GM18505 (cell line): ENCODE measurements around the gene KCNQ1OT1.

Experiments used
- ATAC-seq: cut with Tn5 transposase; IDR thresholded peaks from one replicate; pipeline ENCODE4 v1.9.1; 2021; ENCODE audit not compliant: unreplicated experiment
- POLR2A ChIP-seq: IDR thresholded peaks from 4 replicates; pipeline ENCODE4 v1.6.1; 2011; ENCODE audit warnings: borderline replicate concordance; ENCODE audit not compliant: insufficient read depth, insufficient read length; ENCODE audit errors: extremely low read depth

The KCNQ1OT1 gene

GRCh38 chr11:2671748-2672147 is 28.0 kb downstream of the KCNQ1OT1 start:
- ATAC-seq, result no peak
- no peak for TF ChIP-seq POLR2A

GRCh38 chr11:2670541-2671100 is 29.2 kb downstream of the KCNQ1OT1 start:
- no peak for TF ChIP-seq POLR2A
- ATAC-seq, result no peak

- TF ChIP-seq POLR2A, result no peak
- ATAC-seq, result no peak
Observed at GRCh38 chr11:2669634-2670469, 29.9 kb downstream of the KCNQ1OT1 start.

- no peak for ATAC-seq
Observed at GRCh38 chr11:2668876-2669275, 30.9 kb downstream of the KCNQ1OT1 start.

DNA sequence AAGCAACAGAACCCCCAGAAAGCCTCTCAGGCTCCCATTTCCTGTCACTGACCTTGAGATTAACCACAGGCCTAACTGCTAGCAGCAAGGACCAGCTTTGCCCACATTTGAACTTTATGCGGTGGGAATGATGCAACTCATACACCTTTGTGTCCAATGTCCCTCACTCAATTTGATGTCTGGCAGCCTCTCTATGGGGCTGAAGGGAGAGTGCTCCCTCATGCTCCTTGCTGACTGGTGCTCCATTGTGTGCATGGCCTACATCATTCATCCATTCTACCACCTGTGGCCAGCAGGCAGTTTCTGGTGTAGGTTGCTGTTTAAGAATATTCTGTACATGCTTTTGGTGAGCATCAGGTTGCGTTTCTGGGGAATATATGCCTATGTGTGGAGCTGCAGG is 31.9 kb downstream of the KCNQ1OT1 start:
- TF ChIP-seq POLR2A, result no peak
- ATAC-seq, result no peak

More at GRCh38 chr11:2668876-2669275, 30.9 kb downstream of the KCNQ1OT1 start:
- TF ChIP-seq POLR2A, result no peak

DNA sequence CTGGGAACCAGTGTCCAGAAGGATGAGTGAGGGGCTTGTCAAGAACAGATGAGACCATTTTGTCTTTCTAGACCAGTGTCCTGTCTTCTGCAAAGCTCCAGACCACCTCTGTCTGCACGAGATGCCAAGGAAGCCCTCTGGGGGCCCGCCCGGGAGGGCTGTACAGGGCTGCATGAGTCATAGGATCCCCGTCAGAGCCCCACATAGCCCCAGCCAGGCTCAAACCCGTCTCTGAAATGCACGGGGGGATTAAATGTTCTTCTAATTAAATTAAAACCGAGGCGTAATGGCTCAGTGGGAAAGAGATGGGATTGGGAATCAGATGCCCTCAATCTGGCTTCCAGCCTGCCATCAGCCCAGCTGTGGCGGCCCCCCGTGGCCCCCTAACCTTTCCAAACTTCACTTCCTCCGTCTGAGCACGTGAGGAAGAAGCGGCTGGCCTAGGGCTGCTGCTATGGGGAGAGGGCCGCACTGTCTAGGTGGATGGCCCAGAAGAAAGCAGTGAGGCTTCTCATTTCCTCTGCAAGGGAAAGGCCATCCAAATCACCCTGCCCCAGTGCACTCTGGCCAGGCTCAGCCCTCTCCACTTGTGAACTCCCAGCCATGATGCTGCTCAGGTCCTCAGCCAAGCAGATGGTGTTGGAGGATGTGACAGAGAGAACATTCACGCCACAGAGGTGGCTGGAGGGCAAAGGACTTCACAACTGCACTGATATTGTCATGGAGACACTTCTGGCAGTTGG is 32.8 kb downstream of the KCNQ1OT1 start:
- no peak for ATAC-seq
- TF ChIP-seq POLR2A, result no peak

GRCh38 chr11:2666401-2666741 is 33.4 kb downstream of the KCNQ1OT1 start:
- TF ChIP-seq POLR2A, result no peak

DNA sequence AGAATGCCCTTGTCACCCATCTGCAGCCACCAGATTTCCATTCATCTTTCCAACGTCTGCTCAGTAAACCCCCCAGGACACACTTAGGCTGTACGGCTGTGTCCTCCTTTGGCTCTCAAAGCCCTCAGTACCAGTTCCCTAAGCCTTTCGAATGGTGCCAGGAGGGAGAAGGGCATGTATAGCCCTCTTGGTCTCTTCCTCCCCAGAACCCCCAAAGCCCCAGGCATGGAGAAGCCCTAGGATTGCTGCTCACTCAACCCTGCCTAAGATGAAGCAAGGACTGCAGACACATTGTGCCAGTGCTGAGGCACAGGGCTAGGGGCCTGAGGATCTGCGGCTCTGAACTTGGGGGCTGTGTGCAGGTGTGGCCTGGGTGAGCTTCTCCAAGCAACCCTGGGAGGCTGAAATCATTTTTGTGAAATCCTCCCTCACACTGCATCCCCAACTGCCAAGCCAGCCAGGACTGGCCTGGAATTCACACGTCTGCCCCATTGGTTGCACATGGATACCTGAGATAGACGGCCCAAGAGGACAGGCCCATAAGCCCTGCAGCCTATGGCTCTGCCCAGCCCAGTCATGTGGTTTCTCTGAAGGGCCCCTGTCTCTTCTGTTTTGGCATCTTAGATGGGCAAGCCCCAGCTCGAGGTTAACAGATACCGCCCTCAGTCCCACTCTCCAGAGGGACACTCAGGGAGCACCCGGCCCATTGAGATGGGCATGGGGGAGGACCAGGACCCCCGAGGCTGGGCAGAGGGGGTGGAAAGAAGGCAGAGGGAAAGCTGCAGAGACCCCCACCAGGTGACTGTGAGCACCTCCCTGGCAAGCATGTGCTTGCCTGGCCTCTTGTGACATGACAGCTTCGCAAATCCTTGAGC is 34.0 kb downstream of the KCNQ1OT1 start:
- no peak for ATAC-seq

More at GRCh38 chr11:2666401-2666741, 33.4 kb downstream of the KCNQ1OT1 start:
- ATAC-seq, result no peak

DNA sequence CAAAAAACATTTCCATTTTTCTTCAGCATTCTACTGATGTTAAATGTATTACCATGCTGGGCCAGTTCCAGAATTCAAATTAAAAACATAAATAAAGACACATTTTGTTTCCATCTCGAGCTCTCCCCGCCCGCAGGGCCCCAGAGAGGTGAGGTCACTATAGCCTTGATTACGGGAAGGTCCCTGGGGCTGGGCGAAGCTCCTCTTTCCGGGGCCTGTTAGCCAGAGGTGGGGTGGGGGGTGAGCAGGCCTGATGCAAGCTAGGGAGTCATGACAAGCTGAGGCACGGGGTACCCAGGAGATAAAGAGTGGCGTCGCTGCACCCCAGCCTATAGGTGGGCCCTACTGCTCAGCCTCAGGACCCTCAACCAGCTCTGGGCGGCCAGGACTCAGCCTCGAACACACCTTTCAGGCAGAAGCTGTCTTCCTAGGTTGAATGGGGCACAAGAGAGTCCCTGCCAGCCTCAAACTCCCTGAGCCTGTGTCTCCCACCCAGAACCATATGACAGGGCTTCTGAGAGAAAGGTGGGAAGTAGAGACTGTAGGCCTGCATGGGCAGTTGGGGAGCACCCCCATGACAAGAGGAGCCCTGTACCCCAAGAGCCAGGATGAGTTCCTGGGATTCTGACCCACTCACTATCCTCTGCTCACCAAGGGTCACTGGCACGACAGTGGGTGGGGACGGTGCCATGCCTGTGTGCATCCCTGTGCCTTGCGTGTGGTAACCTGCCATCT is 34.8 kb downstream of the KCNQ1OT1 start:
- no peak for TF ChIP-seq POLR2A
- ATAC-seq, result no peak

More for the DNA sequence above, 34.0 kb downstream of the KCNQ1OT1 start:
- no peak for TF ChIP-seq POLR2A

DNA sequence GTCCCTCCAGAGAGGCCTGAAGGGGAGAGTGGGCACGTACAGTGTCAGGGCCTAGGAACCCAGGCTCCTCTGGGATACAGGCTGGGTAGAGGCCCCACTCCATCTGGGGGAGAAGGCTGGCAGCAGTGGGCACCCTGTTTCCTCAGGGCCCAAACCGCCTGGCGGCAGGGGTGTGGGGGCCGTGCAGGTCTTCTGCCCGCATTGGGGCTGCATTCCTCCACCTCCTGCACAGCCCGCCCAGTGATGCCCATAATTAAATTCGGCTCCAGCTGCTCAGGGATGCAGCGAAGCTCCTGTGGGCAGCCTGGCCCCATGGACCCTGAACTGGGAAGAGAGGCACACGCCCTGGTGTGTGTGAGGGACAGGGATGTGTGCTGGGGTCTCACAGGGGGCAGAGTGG is 35.4 kb downstream of the KCNQ1OT1 start:
- ATAC-seq, result no peak
- no peak for TF ChIP-seq POLR2A

DNA sequence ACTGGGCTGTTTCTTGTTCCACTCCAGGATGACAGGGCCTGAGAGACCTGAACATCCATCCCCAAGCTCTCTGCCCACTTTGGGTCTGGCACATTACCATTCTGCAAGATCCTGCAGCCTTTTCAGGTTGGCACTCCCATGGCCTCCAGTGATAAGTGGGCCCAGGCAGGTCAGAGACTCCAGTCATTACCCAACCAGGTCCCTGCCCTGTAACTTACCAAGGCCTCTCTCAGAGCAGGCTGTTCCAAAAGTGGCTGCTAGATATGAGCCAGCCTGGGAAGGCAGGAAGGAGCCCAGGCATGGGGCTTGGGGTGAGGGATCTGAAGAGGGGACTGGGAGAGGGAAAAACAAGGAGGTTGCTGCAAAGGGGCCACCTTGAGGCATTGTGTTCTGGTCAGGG is 35.9 kb downstream of the KCNQ1OT1 start:
- TF ChIP-seq POLR2A, result no peak
- ATAC-seq, result no peak

- TF ChIP-seq POLR2A, result no peak
- no peak for ATAC-seq
Observed at GRCh38 chr11:2663506-2663905, 36.3 kb downstream of the KCNQ1OT1 start.
